ENCODE data around the gene PKP3. TPM values are rescaled to one million over a fixed set of nuclear protein-coding genes. Genes with fewer than 3 reads are reported as not detected.

PKP3 gene
- total RNA-seq, 1 donor from 2014 or later: 65.7 TPM

DNA sequence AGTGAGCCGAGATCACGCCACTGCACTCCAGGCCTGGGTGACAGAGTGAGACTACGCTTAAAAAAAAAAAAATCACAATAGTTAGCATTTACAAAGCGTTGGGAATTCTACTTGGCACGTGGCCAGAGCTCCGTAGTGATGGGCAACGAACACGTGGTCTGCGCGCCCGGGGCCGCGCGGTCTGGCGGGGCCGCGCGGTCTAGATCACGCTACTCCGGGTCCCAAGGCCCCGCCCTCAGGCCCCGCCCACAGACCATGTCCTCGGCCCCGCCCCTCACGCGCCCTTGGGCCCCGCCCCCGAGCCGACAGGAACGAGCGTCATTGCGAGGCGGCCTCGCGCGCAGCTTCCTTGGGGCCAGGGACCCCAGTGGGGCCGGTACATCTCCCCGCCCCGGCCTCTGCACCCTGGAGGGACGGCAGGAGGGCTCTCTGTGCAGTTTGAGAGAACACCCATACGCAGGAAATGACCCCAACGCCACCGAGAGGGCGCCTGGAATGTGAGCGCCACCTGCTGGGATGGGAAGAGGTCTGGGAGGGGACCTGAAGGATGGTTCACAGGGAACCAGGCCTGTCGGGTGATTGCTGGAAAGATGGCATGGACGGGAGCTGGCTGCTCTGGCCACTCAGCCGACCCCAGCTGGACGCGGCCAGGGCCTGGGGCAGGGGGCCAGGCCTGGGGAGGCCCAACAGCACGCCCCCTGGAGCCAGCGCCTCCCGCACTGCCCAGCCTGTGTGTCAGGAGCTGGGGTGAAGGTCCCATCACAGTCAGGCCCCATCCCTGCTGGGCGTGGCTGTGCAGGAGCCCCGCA is 54.1 kb downstream of the PKP3 start:
- H3K27me3 Mint-ChIP-seq (ENCODE audit: low read depth): no peaks in the 10 kb centered on the region
- no peaks in the 10 kb centered on the region for H3K9me3 Mint-ChIP-seq
- TF ChIP-seq, protein P1, sequence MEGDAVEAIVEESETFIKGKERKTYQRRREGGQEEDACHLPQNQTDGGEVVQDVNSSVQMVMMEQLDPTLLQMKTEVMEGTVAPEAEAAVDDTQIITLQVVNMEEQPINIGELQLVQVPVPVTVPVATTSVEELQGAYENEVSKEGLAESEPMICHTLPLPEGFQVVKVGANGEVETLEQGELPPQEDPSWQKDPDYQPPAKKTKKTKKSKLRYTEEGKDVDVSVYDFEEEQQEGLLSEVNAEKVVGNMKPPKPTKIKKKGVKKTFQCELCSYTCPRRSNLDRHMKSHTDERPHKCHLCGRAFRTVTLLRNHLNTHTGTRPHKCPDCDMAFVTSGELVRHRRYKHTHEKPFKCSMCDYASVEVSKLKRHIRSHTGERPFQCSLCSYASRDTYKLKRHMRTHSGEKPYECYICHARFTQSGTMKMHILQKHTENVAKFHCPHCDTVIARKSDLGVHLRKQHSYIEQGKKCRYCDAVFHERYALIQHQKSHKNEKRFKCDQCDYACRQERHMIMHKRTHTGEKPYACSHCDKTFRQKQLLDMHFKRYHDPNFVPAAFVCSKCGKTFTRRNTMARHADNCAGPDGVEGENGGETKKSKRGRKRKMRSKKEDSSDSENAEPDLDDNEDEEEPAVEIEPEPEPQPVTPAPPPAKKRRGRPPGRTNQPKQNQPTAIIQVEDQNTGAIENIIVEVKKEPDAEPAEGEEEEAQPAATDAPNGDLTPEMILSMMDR (IDR thresholded peaks at IDR 0.05; ENCODE audit: unreplicated experiment): peak; percentile 75

GRCh38 chr11:449889-450808 is 56.1 kb downstream of the PKP3 start, which contains the start of gene PTDSS2:
TSS of gene PTDSS2 (plus strand) at chr11:450279. CDS start at chr11:450456, 177 bp downstream.
- Mint-ChIP-seq H3K4me3 (peak within 1 kb of the TSS; percentile 91), H3K4me1 (peaks cover 30% of the 10 kb centered on the region), H3K9me3 (no peaks in the 10 kb centered on the region), H3K27ac (peak within 1 kb of the TSS; percentile 92), H3K36me3 (peaks cover 3% of the 10 kb centered on the region), H3K27me3 (ENCODE audit: low read depth) (no peaks in the 10 kb centered on the region)
- peak; percentile 86 to 93 for DNase-seq (ENCODE audit: low spot score in 2 of 2, unreplicated experiment in 2 of 2)
- TF ChIP-seq, protein P1 (IDR thresholded peaks at IDR 0.05; ENCODE audit: unreplicated experiment): no peak

More for the DNA sequence above, 54.1 kb downstream of the PKP3 start:
- Mint-ChIP-seq H3K27ac (peak overlapping the region; percentile 93), H3K4me3 (peak overlapping the region; percentile 77), H3K36me3 (no peaks in the 10 kb centered on the region), H3K4me1 (peaks cover 33% of the 10 kb centered on the region)
- DNase-seq (ENCODE audit: low spot score in 2 of 2, unreplicated experiment in 2 of 2): peak; percentile 96

- Mint-ChIP-seq H3K36me3 (peaks cover 3% of the 10 kb centered on the region), H3K4me3 (peak overlapping the region; percentile 91), H3K27ac (peak overlapping the region; percentile 92), H3K9me3 (no peaks in the 10 kb centered on the region), H3K27me3 (ENCODE audit: low read depth) (no peaks in the 10 kb centered on the region), H3K4me1 (peaks cover 27% of the 10 kb centered on the region)
- TF ChIP-seq, protein P1 (IDR thresholded peaks at IDR 0.05; ENCODE audit: unreplicated experiment): no peak
- peak in 1 of 2 experiments; percentile 72 for DNase-seq (ENCODE audit: low spot score in 2 of 2, unreplicated experiment in 2 of 2)
These were observed 56.9 kb downstream of the PKP3 start for GRCh38 chr11:450809-451451.

DNA sequence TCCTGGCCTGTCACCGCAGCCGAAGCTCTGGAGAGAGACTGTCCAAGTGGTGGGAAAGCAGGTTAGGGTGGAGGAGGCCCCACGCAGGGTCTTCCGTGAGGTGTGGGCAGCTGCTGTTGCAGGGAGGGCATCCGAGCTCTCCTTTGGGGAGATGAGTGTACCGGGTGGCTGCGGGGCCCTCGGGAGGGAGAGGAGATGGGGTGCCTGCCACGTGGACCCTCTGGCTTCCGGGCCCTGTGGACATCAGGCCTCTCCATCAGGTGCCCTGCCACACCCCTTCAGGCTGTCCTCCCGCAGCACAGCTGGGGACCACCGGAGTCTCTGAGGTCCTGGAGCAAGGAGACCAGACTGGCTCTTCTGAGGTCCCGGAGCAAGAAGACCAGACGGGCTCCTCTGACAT is 57.7 kb downstream of the PKP3 start:
- H3K27me3 Mint-ChIP-seq (ENCODE audit: low read depth): no peaks in the 10 kb centered on the region
- no peaks in the 10 kb centered on the region for H3K9me3 Mint-ChIP-seq
- peak overlapping the region; percentile 91 for H3K4me3 Mint-ChIP-seq
- DNase-seq (ENCODE audit: low spot score in 2 of 2, unreplicated experiment in 2 of 2): no peak
- peak overlapping the region; percentile 92 for H3K27ac Mint-ChIP-seq
- TF ChIP-seq, protein P1 (IDR thresholded peaks at IDR 0.05; ENCODE audit: unreplicated experiment): no peak
- peaks cover 21% of the 10 kb centered on the region for H3K4me1 Mint-ChIP-seq
- H3K36me3 Mint-ChIP-seq: peaks cover 3% of the 10 kb centered on the region

DNA sequence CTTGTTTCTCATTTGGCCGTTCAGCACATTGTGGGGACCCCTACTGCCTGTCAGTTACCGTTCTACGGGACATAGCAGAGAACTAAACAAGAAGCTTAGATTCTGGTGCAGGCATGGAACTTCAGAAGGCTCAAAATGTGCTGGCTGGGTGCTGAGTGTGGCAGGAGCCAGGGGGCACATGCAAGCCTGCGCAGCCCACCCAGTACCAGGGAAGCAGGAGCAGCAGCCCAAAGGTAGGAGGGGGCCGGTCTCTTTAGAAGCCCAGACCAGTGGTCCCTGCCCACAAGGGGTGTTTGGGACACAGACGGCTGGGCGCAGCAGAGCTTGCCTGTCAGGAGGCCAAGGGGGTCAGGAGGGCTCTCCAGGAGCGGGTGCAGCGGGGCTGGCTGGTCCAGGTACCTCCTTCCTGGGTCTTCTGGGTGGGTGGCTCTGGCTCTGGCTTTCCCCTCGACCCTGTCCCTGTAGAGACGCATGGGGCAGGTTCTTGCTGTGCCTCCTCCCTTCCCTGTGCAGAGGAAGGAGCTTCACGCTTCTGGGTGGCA is 58.3 kb downstream of the PKP3 start:
- peaks cover 3% of the 10 kb centered on the region for H3K36me3 Mint-ChIP-seq
- DNase-seq (ENCODE audit: low spot score in 2 of 2, unreplicated experiment in 2 of 2): no peak
- H3K27ac Mint-ChIP-seq: no peak overlapping the region
- TF ChIP-seq, protein P1 (IDR thresholded peaks at IDR 0.05; ENCODE audit: unreplicated experiment): no peak
- H3K27me3 Mint-ChIP-seq (ENCODE audit: low read depth): no peaks in the 10 kb centered on the region
- H3K4me1 Mint-ChIP-seq: peaks cover 19% of the 10 kb centered on the region
- peak overlapping the region; percentile 91 for H3K4me3 Mint-ChIP-seq
- H3K9me3 Mint-ChIP-seq: no peaks in the 10 kb centered on the region

Measured in mesothelial cell of epicardium (in vitro differentiated cells).